IPS-18a (cell line): ENCODE measurements around the gene GAB2.

Source experiments
- H3K27ac ChIP-seq: one replicate; pipeline ENCODE4 v1.5.1; 2013; ENCODE audit warnings: low read length
- H3K27me3 ChIP-seq: one replicate; pipeline ENCODE4 v1.6.1; 2013; ENCODE audit warnings: mild to moderate bottlenecking, low read length; ENCODE audit not compliant: control insufficient read depth, insufficient read depth
- H3K36me3 ChIP-seq: one replicate; pipeline ENCODE4 v1.6.1; 2013; ENCODE audit warnings: low read depth, low read length; ENCODE audit not compliant: control insufficient read depth
- H3K4me1 ChIP-seq: one replicate; pipeline ENCODE4 v1.6.1; 2013; ENCODE audit warnings: low read depth, low read length; ENCODE audit not compliant: control insufficient read depth
- H3K4me3 ChIP-seq: one replicate; pipeline ENCODE4 v1.5.1; 2013; ENCODE audit warnings: low read length
- H3K9ac ChIP-seq: one replicate; pipeline ENCODE4 v1.6.1; 2013; ENCODE audit warnings: mild to moderate bottlenecking, low read length, moderate library complexity
- H3K9me3 ChIP-seq: one replicate; pipeline ENCODE4 v1.6.1; 2013; ENCODE audit warnings: low read depth, low read length; ENCODE audit not compliant: control insufficient read depth

The GAB2 gene

DNA sequence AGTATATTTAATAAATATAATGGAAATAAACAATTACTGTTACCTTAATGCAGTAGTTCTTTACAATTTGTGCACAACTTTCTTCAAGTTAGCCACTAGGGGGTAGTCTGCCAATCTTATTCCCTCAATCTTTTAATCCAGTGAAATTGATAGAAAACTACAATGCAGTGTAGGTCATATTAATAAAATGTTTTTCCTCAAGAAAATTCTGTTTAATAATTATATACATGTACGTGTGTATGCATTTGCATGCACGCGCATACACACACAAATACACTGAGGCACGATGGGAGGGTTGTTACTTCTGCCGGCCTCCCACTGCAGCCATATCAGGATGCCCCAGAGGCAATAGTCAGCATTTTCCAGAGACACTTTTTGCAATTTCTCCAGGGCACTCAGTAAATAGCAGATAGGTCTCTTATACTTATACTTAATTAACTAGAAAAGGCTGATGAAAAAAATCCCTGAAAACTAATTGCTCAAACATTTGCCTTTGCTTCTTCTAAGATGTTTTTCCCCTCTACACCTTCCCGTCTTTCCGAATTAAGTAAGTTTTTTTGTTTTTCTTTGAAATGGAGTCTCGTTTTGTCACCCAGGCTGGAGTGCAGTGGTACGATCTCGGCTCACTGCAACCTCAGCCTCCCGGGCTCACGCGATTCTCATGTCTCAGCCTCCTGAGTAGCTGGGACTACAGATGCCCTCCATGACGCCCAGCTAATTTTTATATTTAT is 3.1 kb downstream of the GAB2 start:
- Histone ChIP-seq H3K9ac (no peak overlapping the region), H3K4me3 (no peak overlapping the region), H3K9me3 (no peaks in the 10 kb centered on the region), H3K27me3 (peaks cover 33% of the 10 kb centered on the region), H3K4me1 (peaks cover 9% of the 10 kb centered on the region), H3K27ac (no peak overlapping the region), H3K36me3 (no peaks in the 10 kb centered on the region)

DNA sequence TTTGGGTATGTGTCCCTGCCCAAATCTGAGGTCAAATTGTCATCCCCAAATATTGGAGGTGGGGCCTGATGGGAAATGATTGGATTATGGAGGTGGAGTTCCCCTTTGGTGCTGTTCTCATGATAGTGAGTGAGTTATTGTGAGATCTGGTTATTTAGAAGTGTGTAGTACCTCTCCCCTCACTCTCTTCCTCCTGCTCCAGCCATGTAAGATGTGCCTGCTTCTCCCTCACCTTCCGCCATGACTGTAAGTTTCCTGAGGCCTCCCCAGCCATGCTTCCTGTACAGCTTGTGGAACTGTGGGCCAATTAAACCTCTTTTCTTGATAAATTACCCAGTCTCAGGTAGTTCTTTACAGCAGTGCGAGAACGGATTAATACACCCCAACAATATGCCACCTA is 9.0 kb downstream of the GAB2 start:
- Histone ChIP-seq H3K27me3 (peaks cover 6% of the 10 kb centered on the region), H3K27ac (no peak overlapping the region), H3K36me3 (no peaks in the 10 kb centered on the region), H3K4me1 (no peaks in the 10 kb centered on the region), H3K9me3 (no peaks in the 10 kb centered on the region), H3K4me3 (no peak overlapping the region), H3K9ac (no peak overlapping the region)

DNA sequence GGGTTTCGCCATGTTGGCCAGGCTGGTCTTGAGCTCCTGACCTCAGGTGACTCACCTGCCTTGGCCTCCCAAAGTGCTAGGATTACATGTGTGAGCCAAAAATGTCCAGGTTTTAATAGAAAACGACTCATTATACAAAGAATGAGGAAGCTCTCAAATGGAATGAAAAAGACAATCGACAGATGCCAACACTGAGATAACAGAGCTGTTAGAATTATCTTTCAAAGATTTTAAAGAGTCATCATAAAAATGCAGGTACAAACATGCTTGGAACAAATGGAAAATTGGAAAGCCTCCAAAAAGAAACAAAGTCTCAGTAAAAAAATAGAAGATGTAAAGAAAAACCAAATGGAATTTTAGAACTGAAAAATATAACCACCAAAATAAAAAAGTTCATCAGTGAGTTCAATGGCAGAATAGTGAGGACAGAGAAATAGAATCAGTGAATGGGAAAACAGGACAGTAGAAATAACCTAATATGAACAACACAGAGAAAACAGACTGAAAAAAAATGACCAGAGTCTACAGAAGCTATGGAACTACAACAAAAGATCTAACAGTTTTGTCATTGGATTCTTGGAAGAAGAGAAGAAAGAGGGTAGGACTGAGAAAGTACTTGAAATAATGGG is 10.9 kb downstream of the GAB2 start:
- no peak overlapping the region for H3K9ac ChIP-seq
- H3K9me3 ChIP-seq = no peaks in the 10 kb centered on the region
- H3K4me3 ChIP-seq = no peak overlapping the region
- H3K27ac ChIP-seq = no peak overlapping the region
- H3K36me3 ChIP-seq = no peaks in the 10 kb centered on the region
- no peaks in the 10 kb centered on the region for H3K4me1 ChIP-seq
- no peaks in the 10 kb centered on the region for H3K27me3 ChIP-seq

DNA sequence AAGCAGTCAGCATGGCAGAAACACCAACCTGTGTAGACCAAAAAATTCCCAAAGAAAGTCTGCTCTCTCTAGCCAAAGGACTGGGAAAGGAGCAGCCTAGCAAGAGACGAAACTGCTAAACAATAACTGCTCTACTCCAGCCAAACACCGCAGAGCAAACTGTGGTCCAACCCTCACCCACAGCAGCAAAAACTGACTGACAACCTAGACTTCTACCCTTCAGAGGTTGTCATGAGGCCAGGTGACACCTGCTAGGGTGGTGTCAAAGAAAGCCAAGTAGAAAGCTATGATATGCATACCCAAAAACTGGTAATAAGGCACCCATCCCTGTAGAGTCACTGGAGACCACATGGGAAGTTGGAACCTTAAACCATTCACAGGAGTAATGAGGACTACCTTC is 11.8 kb downstream of the GAB2 start:
- H3K36me3 ChIP-seq = no peaks in the 10 kb centered on the region
- H3K9me3 ChIP-seq = no peaks in the 10 kb centered on the region
- no peak overlapping the region for H3K27ac ChIP-seq
- no peak overlapping the region for H3K4me3 ChIP-seq
- no peak overlapping the region for H3K9ac ChIP-seq
- no peaks in the 10 kb centered on the region for H3K4me1 ChIP-seq
- H3K27me3 ChIP-seq = peaks cover 8% of the 10 kb centered on the region

DNA sequence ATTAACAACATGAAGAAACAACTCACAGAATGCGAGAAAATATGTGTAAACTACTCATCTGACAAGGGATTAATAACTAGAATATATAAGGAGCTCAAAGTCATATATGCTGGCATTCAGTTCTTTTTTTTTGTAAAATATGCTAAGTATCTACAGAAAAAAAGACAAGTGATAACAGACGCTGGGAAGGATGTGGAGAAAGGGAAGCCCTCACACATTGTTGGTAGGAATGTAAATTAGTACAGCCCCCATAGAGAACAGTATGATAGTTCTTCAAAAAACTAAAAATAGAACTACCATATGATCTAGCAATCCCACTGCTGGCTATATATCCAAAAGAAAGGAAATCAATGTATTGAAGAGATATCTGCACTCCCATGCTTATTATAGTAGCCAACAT is 13.8 kb downstream of the GAB2 start:
- no peak overlapping the region for H3K9ac ChIP-seq
- H3K4me3 ChIP-seq = no peak overlapping the region
- no peaks in the 10 kb centered on the region for H3K9me3 ChIP-seq
- H3K27me3 ChIP-seq = peaks cover 28% of the 10 kb centered on the region
- H3K27ac ChIP-seq = no peak overlapping the region
- no peaks in the 10 kb centered on the region for H3K36me3 ChIP-seq
- peaks cover 19% of the 10 kb centered on the region for H3K4me1 ChIP-seq

DNA sequence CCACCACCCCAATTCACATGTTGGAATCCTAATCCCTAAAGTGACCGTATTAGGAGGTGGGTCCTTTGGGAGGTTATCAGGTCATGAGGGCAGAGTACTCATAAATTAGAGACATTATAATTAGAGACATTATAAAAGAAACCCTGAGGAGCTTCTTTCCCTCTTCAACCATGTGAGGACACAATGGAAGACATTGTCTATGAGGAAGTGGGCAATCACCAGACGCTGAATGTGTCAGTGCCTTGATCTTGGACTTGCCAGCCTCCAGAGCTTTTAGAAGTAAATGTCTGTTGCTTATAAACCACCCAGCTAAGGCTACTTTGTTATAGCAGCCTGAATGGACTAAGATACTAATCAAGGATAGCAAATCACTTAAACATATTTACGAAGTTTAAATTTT is 14.8 kb downstream of the GAB2 start:
- no peaks in the 10 kb centered on the region for H3K36me3 ChIP-seq
- peaks cover 20% of the 10 kb centered on the region for H3K4me1 ChIP-seq
- no peaks in the 10 kb centered on the region for H3K9me3 ChIP-seq
- peaks cover 37% of the 10 kb centered on the region for H3K27me3 ChIP-seq
- no peak overlapping the region for H3K4me3 ChIP-seq
- no peak overlapping the region for H3K27ac ChIP-seq
- H3K9ac ChIP-seq = no peak overlapping the region

DNA sequence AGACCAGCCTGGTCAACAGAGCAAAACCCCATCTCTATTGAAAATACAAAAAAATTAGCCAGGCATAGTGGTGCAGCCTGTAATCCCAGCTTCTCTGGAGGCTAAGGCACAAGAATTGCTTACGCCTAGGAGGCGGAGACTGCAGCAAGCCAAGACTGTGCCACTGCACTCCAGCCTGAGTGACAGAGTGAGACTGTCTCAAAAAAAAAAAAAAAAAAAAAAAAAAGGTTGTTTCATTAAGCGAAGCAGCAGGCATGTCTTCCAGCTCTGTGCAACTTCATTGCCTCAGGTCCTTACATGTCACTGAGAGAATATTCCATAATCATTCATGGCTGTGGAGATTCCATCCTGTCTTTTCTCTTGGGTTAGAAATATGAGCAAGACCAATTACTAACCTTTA is 16.9 kb downstream of the GAB2 start:
- Histone ChIP-seq H3K36me3 (no peaks in the 10 kb centered on the region), H3K27ac (no peak overlapping the region), H3K9me3 (no peaks in the 10 kb centered on the region), H3K4me1 (peaks cover 20% of the 10 kb centered on the region), H3K27me3 (peaks cover 42% of the 10 kb centered on the region), H3K9ac (no peak overlapping the region), H3K4me3 (no peak overlapping the region)

DNA sequence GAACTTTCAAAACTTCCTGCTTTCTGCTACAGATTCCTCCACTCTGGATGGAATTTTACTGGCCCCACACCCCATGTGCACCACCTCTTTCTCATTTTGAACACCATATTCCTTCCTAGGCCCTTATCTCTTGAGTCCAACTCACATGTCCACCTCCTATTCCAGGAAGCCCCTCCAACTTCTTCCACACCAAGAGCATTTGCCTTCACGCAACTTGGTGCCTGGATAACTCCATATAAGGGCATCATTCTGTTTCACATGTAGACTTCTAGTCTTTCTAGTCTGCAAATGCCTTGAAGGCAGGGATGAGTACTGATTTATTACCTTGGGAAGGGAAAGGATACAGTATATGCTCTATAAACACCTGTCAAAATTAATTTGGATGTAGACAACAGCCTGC is 17.5 kb downstream of the GAB2 start:
- peaks cover 42% of the 10 kb centered on the region for H3K27me3 ChIP-seq
- H3K9me3 ChIP-seq = no peaks in the 10 kb centered on the region
- H3K36me3 ChIP-seq = no peaks in the 10 kb centered on the region
- H3K4me3 ChIP-seq = no peak overlapping the region
- H3K27ac ChIP-seq = no peak overlapping the region
- no peak overlapping the region for H3K9ac ChIP-seq
- peaks cover 20% of the 10 kb centered on the region for H3K4me1 ChIP-seq

DNA sequence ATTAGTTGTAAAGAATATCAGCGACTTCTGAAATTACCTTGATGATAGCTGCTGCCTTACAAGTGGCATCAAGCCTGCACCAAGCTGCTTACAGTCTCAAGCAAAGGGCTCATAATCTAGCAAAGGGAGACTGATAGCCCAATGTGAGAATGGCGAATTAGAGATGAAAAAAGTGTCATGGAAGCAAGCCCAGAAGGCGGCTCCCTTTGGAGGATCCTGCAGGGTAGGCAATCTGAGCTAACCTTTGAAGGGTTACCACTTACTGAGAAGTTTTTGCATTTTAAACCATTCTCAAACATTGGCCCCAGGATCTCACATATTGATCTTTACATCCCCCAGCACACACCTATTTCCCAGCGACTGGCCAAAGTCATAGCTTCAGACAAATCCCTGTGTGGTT is 18.5 kb downstream of the GAB2 start:
- Histone ChIP-seq H3K27me3 (peaks cover 42% of the 10 kb centered on the region), H3K27ac (no peak overlapping the region), H3K4me3 (no peak overlapping the region), H3K36me3 (no peaks in the 10 kb centered on the region), H3K4me1 (peaks cover 20% of the 10 kb centered on the region), H3K9ac (no peak overlapping the region), H3K9me3 (no peaks in the 10 kb centered on the region)

DNA sequence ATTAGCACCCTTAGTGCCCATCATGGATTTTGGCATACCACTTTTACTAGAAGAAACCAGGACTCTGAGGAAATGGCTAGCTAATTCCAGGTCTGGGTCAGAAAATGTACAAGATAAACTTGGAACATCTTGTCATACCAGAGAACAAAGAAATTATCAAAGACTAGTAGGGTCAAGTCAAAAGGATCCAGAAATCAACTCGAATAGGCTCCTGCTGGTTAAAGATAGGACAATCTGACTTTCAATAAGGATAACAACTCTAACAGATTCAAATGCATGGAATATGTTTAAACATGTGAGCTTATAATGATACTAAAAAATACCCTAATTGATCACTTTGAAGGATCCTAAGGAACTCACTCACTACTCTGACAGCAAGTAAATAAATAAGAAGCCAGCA is 18.9 kb downstream of the GAB2 start:
- Histone ChIP-seq H3K4me1 (peaks cover 20% of the 10 kb centered on the region), H3K9ac (no peak overlapping the region), H3K36me3 (no peaks in the 10 kb centered on the region), H3K27me3 (peaks cover 42% of the 10 kb centered on the region), H3K27ac (no peak overlapping the region), H3K4me3 (no peak overlapping the region), H3K9me3 (no peaks in the 10 kb centered on the region)

DNA sequence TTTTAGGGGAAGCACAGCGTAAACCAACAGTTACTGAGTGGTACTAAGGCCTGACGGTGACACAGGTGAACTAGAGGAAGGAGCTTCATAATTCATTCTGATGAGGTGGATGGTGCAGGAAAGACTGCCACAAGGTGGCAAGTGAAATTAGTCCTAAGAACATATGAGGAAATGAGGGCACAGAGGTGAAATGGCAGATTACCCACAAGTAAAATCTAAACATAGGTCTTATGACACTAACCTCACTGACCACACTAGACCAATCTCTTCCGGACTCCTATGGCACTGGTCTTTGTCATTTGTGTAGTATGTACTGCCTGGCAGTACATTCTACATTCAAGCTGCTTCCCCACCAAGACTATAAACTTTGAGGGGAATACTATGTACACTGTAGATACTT is 20.2 kb downstream of the GAB2 start:
- Histone ChIP-seq H3K27ac (no peak overlapping the region), H3K9ac (no peak overlapping the region), H3K27me3 (peaks cover 42% of the 10 kb centered on the region), H3K4me1 (peaks cover 20% of the 10 kb centered on the region), H3K36me3 (no peaks in the 10 kb centered on the region), H3K4me3 (no peak overlapping the region), H3K9me3 (no peaks in the 10 kb centered on the region)

DNA sequence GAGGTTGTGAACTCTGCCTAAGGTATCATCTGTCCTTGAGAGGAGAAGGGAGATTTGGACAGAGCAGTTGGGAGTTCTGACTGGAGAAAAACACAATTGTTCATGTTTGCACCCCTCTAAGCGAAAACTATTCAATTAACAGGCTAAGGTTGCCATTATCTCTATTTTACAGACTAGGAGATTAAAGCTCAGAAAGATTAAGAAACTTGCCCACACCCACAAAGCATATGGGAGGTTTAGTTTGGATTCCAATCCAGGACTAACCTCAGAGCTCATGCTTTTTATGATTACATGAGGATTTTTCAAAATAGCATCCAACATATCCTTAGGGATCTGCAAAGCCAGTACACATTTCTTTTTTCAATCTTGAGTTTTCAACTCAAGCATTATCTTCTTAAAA is 22.0 kb downstream of the GAB2 start:
- no peaks in the 10 kb centered on the region for H3K9me3 ChIP-seq
- no peaks in the 10 kb centered on the region for H3K36me3 ChIP-seq
- H3K27me3 ChIP-seq = peaks cover 32% of the 10 kb centered on the region
- no peak overlapping the region for H3K9ac ChIP-seq
- H3K27ac ChIP-seq = no peak overlapping the region
- H3K4me1 ChIP-seq = peaks cover 20% of the 10 kb centered on the region
- H3K4me3 ChIP-seq = no peak overlapping the region
